HTERT RPE-1 (cell line): Measurements from ENCODE around the gene GOLPH3.

ENCODE experiments used
- in situ Hi-C: fragments of 300-500 bp; cut with MboI; formaldehyde crosslinking; loops from 4 replicates; pipeline ENCODE4 v1.14.3; 2020; ENCODE audit warnings: low sequenced_read_pairs

Gene GOLPH3

GRCh38 chr5:32076699-32077695 lies 97.1 kb downstream of the GOLPH3 start:
- in situ Hi-C loops: no loop called here
